H1 (cell line): ENCODE data around the gene KRT10. TPM values are rescaled to one million over a fixed set of nuclear protein-coding genes. Genes with fewer than 3 reads are reported as not detected.
"Not testable (repeated sequence)": the region's sequence is repeated elsewhere in the genome, so short reads cannot be mapped to it uniquely, and the experiment has no call there.

Source experiments
- CTCF ChIA-PET: fragments of 300-600 bp; sonication (Branson Sonifier 250); formaldehyde crosslinking; loops from one replicate; lab custom pipeline; 2021; ENCODE audit not compliant: partially characterized antibody; lab: Charles Lee
- POLR2A ChIA-PET: fragments of 300-600 bp; sonication (Branson Sonifier 250); formaldehyde crosslinking; loops from one replicate; lab custom pipeline; 2021; ENCODE audit warnings: inconsistent platforms; ENCODE audit not compliant: partially characterized antibody; lab: Charles Lee
- DNase-seq, 2 experiments: peaks; one replicate each; pipeline versions ENCODE4 v3.0.0 to v3.0.0-alpha.2; 2010 to 2022; ENCODE audit warnings: low spot score in 2 of 2, low read depth in 1 of 2, mixed read lengths in 1 of 2
- FAIRE-seq: peaks from 2 replicates; lab custom pipeline; 2011; peaks lifted over from hg19 to GRCh38; lab: Jason Lieb, UNC
- H2AFZ ChIP-seq: 2 replicates; pipeline ENCODE4 v1.8.1; 2012; ENCODE audit warnings: low read length, inconsistent platforms
- H2AK5ac ChIP-seq: 2 replicates; pipeline ENCODE4 v1.6.1; 2013; ENCODE audit warnings: low read depth, low read length
- H2BK120ac ChIP-seq: replicated peaks from 2 replicates; pipeline ENCODE3; 2013; ENCODE audit warnings: low read depth, low read length, inconsistent platforms
- H2BK12ac ChIP-seq: 2 replicates; pipeline ENCODE4 v1.6.1; 2013; ENCODE audit warnings: low read depth, low read length
- H2BK15ac ChIP-seq: 2 replicates; pipeline ENCODE4 v1.6.1; 2013; ENCODE audit warnings: low read length
- H2BK20ac ChIP-seq: 2 replicates; pipeline ENCODE4 v1.6.1; 2013; ENCODE audit warnings: low read length
- H2BK5ac ChIP-seq: 2 replicates; pipeline ENCODE4 v1.6.1; 2013; ENCODE audit warnings: low read depth, low read length
- H3K14ac ChIP-seq: 2 replicates; pipeline ENCODE4 v1.6.1; 2013; ENCODE audit warnings: inconsistent platforms; ENCODE audit not compliant: insufficient read length
- H3K18ac ChIP-seq: 2 replicates; pipeline ENCODE4 v1.6.1; 2013; ENCODE audit warnings: low read length; ENCODE audit errors: extremely low read depth
- H3K23ac ChIP-seq: 2 replicates; pipeline ENCODE4 v1.6.1; 2013; ENCODE audit warnings: inconsistent platforms; ENCODE audit not compliant: insufficient read length
- H3K23me2 ChIP-seq: 2 replicates; pipeline ENCODE4 v1.6.1; 2013; ENCODE audit warnings: low read depth, low read length
- H3K27ac ChIP-seq: 2 replicates; pipeline ENCODE4 v1.6.1; 2011; ENCODE audit warnings: low read depth, low read length, inconsistent platforms
- H3K27me3 ChIP-seq, 4 experiments: replicated peaks in 1 of 4; 1 replicate in 1 of 4; 2 replicates in 3 of 4; pipeline versions ENCODE4 v1.6.1 to v1.8.1; 2011 to 2013; ENCODE audit warnings: low read length in 3 of 4, mild to moderate bottlenecking in 3 of 4, inconsistent platforms in 2 of 4, mixed read lengths in 2 of 4, moderate library complexity in 1 of 4; ENCODE audit not compliant: control insufficient read depth in 3 of 4, insufficient read depth in 3 of 4; ENCODE audit errors: extremely low read depth in 1 of 4
- H3K36me3 ChIP-seq, 4 experiments: 2 replicates each; pipeline versions ENCODE4 v1.6.1 to v1.8.1; 2011 to 2013; ENCODE audit warnings: mild to moderate bottlenecking in 4 of 4, low read length in 3 of 4, moderate library complexity in 2 of 4, control low read depth in 1 of 4, inconsistent platforms in 1 of 4; ENCODE audit not compliant: insufficient read depth in 4 of 4, control insufficient read depth in 2 of 4
- H3K4ac ChIP-seq: replicated peaks from 2 replicates; pipeline ENCODE3; 2013; ENCODE audit warnings: low read length, low read depth, mixed read lengths, inconsistent platforms; ENCODE audit not compliant: insufficient read length
- H3K4me1 ChIP-seq, 4 experiments: replicated peaks in 1 of 4; 1 replicate in 1 of 4; 2 replicates in 3 of 4; pipeline versions ENCODE4 v1.6.1 to v1.8.1; 2011 to 2013; ENCODE audit warnings: low read length in 3 of 4, inconsistent platforms in 2 of 4, mixed read lengths in 1 of 4; ENCODE audit not compliant: insufficient read depth in 4 of 4, control insufficient read depth in 3 of 4
- H3K4me2 ChIP-seq, 2 experiments: 2 replicates each; pipeline versions ENCODE4 v1.6.1 to v1.8.1; 2011 to 2013; ENCODE audit warnings: low read depth in 2 of 2, low read length in 2 of 2, control low read depth in 1 of 2, inconsistent platforms in 1 of 2, mild to moderate bottlenecking in 1 of 2; ENCODE audit not compliant: insufficient read depth in 1 of 2
- H3K4me3 ChIP-seq, 4 experiments: fragments of 200-600, 300-600 bp in 1 of 4; sonication (generic), shearing (Covaris generic), sonication (Bioruptor Twin) in 1 of 4; 2 replicates each; pipeline versions ENCODE4 v1.5.1 to v1.8.1; 2011 to 2016; ENCODE audit warnings: low read length in 4 of 4, low read depth in 3 of 4, control low read depth in 2 of 4, inconsistent platforms in 2 of 4, mild to moderate bottlenecking in 2 of 4, mixed read lengths in 1 of 4, moderate library complexity in 1 of 4; ENCODE audit not compliant: insufficient read depth in 2 of 4; ENCODE audit errors: extremely low read depth in 1 of 4
- H3K56ac ChIP-seq: replicated peaks from 2 replicates; pipeline ENCODE3; 2013; ENCODE audit warnings: low read depth, mild to moderate bottlenecking, mixed read lengths, low read length, inconsistent platforms; ENCODE audit not compliant: insufficient read length
- H3K79me1 ChIP-seq: 2 replicates; pipeline ENCODE4 v1.6.1; 2013; ENCODE audit warnings: low read depth, low read length, control low read depth
- H3K79me2 ChIP-seq, 2 experiments: 2 replicates each; pipeline versions ENCODE4 v1.6.1 to v1.8.1; 2012 to 2013; ENCODE audit warnings: low read length in 2 of 2, mild to moderate bottlenecking in 2 of 2, inconsistent platforms in 1 of 2; ENCODE audit not compliant: insufficient read depth in 2 of 2, control insufficient read depth in 1 of 2
- H3K9ac ChIP-seq, 4 experiments: replicated peaks in 1 of 4; 1 replicate in 1 of 4; 2 replicates in 3 of 4; pipeline versions ENCODE4 v1.6.1 to v1.8.1; 2011 to 2013; ENCODE audit warnings: low read depth in 3 of 4, low read length in 3 of 4, control low read depth in 2 of 4, mild to moderate bottlenecking in 2 of 4, moderate library complexity in 2 of 4, inconsistent platforms in 1 of 4; ENCODE audit errors: extremely low read depth in 1 of 4
- H3K9me3 ChIP-seq, 2 experiments: 2 replicates each; pipeline versions ENCODE4 v1.6.1 to v1.8.1; 2012 to 2013; ENCODE audit warnings: mild to moderate bottlenecking in 2 of 2, moderate library complexity in 2 of 2, control low read depth in 1 of 2, inconsistent platforms in 1 of 2, low read depth in 1 of 2, low read length in 1 of 2, mixed read lengths in 1 of 2; ENCODE audit not compliant: insufficient read depth in 2 of 2
- H4K20me1 ChIP-seq, 2 experiments: replicated peaks in 1 of 2; 2 replicates each; pipeline versions ENCODE3 to v1.8.1; 2011 to 2013; ENCODE audit warnings: inconsistent platforms in 2 of 2, low read length in 2 of 2, mild to moderate bottlenecking in 1 of 2; ENCODE audit not compliant: insufficient read depth in 2 of 2, control insufficient read depth in 1 of 2
- H4K5ac ChIP-seq: 2 replicates; pipeline ENCODE4 v1.6.1; 2013; ENCODE audit warnings: low read length, low read depth, mixed read lengths, inconsistent platforms; ENCODE audit not compliant: insufficient read length
- H4K8ac ChIP-seq: 2 replicates; pipeline ENCODE4 v1.8.0; 2013; ENCODE audit warnings: mild to moderate bottlenecking, moderate library complexity, low read length, inconsistent platforms; ENCODE audit not compliant: insufficient read depth; ENCODE audit errors: extremely low read depth
- H4K91ac ChIP-seq: replicated peaks from 2 replicates; pipeline ENCODE3; 2013; ENCODE audit warnings: low read length, mixed read lengths, inconsistent platforms; ENCODE audit not compliant: insufficient read length
- WGBS, 2 experiments: shearing (Covaris generic) in 1 of 2; methylation state at CpG; one replicate each; pipeline versions ENCODE4 v1.1.6 to v1.1.7; 2013 to 2015; ENCODE audit warnings: low lambda C conversion rate in 2 of 2, mixed read lengths in 2 of 2, inconsistent platforms in 1 of 2, low coverage in 1 of 2, missing lambda C conversion rate in 1 of 2; ENCODE audit not compliant: insufficient replicate concordance in 2 of 2, insufficient coverage in 1 of 2, insufficient read length in 1 of 2; ENCODE audit errors: extremely low coverage in 1 of 2, missing lambda C conversion rate in 1 of 2; 5-methylcytosine and 5-hydroxymethylcytosine counted together
- polyA plus RNA-seq, 7 experiments: library from polyadenylated mRNA; depleted of rRNA in 3 of 7; stranded (reverse) in 5 of 7; unstranded in 2 of 7; fragments of >200 nt in 5 of 7; fragments of 200-250 nt in 2 of 7; gene quantifications; 1 replicate in 5 of 7; 2 replicates in 1 of 7; 4 replicates in 1 of 7; pipeline versions ENCODE4 v1.2.1 to v1.2.3, GENCODE V29; 2011 to 2013; ENCODE audit warnings: missing spikeins in 2 of 7, mixed read lengths in 2 of 7
- total RNA-seq: library from RNA; stranded (reverse); fragmentation: NEBNext Ultra II Directional; extraction: Animal tissue kit (Norgen Biotek cat#: 25700); gene quantifications from 2 replicates; pipeline ENCODE4 v1.2.1, GENCODE V29; 2021

The KRT10 gene
- total and polyA plus RNA-seq, 2 of the 8 experiments (the other 6 are each of a cell fraction or from before 2014, with no cell fraction given) = 3.5 to 39.4 TPM

GRCh38 chr17:40814657-40815056, 7.8 kb downstream of the KRT10 start:
- H4K20me1 ChIP-seq, H2BK12ac ChIP-seq, H3K27me3 ChIP-seq, DNase-seq, H3K79me2 ChIP-seq, H4K8ac ChIP-seq, H2BK5ac ChIP-seq, H3K9me3 ChIP-seq, H4K91ac ChIP-seq, H3K23ac ChIP-seq, POLR2A ChIA-PET, H3K23me2 ChIP-seq, CTCF ChIA-PET, H3K4me1 ChIP-seq, H2BK15ac ChIP-seq, H3K4ac ChIP-seq, H2AK5ac ChIP-seq, FAIRE-seq, H2BK120ac ChIP-seq, H3K9ac ChIP-seq, H3K36me3 ChIP-seq, H4K5ac ChIP-seq, H3K27ac ChIP-seq, H2BK20ac ChIP-seq, H3K4me3 ChIP-seq, H2AFZ ChIP-seq, H3K4me2 ChIP-seq, H3K79me1 ChIP-seq, H3K18ac ChIP-seq, H3K14ac ChIP-seq, H3K56ac ChIP-seq: not testable (repeated sequence)
- WGBS, 2 experiments = 94% methylated on average over 3 of the region's 3 CpGs; no CpG with 5 or more reads in 1 of the 2 experiments
